Measurements from ENCODE around the gene WDFY4.

DNA sequence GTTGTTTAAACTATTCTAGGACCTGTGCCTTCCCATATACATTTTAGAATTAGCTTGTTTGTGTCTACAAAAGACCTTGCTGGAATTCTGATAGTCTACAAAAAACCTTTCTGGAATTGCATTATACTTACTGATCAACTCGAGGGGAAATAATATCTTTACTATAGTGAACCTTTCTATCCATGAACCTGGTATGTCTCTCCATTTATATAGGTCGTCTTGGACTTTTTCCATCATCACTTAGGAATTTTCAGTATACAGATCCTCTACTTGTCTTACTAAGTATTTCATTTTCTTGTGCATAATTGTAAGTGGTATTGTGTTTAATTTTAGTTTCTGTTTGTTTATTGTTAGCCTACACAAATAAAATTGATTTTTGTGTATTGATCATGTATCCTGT lies 101.1 kb downstream of the WDFY4 start:
- TF ChIP-seq, protein P1, sequence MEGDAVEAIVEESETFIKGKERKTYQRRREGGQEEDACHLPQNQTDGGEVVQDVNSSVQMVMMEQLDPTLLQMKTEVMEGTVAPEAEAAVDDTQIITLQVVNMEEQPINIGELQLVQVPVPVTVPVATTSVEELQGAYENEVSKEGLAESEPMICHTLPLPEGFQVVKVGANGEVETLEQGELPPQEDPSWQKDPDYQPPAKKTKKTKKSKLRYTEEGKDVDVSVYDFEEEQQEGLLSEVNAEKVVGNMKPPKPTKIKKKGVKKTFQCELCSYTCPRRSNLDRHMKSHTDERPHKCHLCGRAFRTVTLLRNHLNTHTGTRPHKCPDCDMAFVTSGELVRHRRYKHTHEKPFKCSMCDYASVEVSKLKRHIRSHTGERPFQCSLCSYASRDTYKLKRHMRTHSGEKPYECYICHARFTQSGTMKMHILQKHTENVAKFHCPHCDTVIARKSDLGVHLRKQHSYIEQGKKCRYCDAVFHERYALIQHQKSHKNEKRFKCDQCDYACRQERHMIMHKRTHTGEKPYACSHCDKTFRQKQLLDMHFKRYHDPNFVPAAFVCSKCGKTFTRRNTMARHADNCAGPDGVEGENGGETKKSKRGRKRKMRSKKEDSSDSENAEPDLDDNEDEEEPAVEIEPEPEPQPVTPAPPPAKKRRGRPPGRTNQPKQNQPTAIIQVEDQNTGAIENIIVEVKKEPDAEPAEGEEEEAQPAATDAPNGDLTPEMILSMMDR (conservative IDR thresholded peaks at IDR 0.05) = no peak
- no peak for TF ChIP-seq ZFX (IDR thresholded peaks at IDR 0.05)

Data from C4-2B (cell line).